ENCODE measurements around the gene SLC7A11.
A peak's percentile ranks its signal among the peaks of the same experiment; 100 is the strongest.

The SLC7A11 gene

GRCh38 chr4:138161351-138161750 is 80.8 kb downstream of the SLC7A11 start:
- H3K4me3 ChIP-seq (ENCODE audit: low read length): no peak overlapping the region
- DNase-seq (ENCODE audit: low read depth): no peak
- no peak for TF ChIP-seq CTCF (IDR thresholded peaks at IDR 0.05; ENCODE audit: insufficient read depth, low read depth, low read length, missing control alignments)

GRCh38 chr4:138158746-138159297 is 83.3 kb downstream of the SLC7A11 start:
- TF ChIP-seq CTCF (IDR thresholded peaks at IDR 0.05; ENCODE audit: insufficient read depth, low read depth, low read length, missing control alignments): no peak
- DNase-seq (ENCODE audit: low read depth): peak; percentile 76
- H3K4me3 ChIP-seq (ENCODE audit: low read length): no peak overlapping the region

GRCh38 chr4:138140879-138141278 is 101.3 kb downstream of the SLC7A11 start:
- no peak for DNase-seq (ENCODE audit: low read depth)
- H3K4me3 ChIP-seq (ENCODE audit: low read length): no peak overlapping the region
- TF ChIP-seq CTCF (IDR thresholded peaks at IDR 0.05; ENCODE audit: insufficient read depth, low read depth, low read length, missing control alignments): no peak

GRCh38 chr4:138138774-138139173 is 103.4 kb downstream of the SLC7A11 start:
- no peak for TF ChIP-seq CTCF (IDR thresholded peaks at IDR 0.05; ENCODE audit: insufficient read depth, low read depth, low read length, missing control alignments)
- DNase-seq (ENCODE audit: low read depth): no peak
- no peak overlapping the region for H3K4me3 ChIP-seq (ENCODE audit: low read length)

GRCh38 chr4:138135610-138136009 is 106.5 kb downstream of the SLC7A11 start:
- no peak overlapping the region for H3K4me3 ChIP-seq (ENCODE audit: low read length)
- no peak for TF ChIP-seq CTCF (IDR thresholded peaks at IDR 0.05; ENCODE audit: insufficient read depth, low read depth, low read length, missing control alignments)
- no peak for DNase-seq (ENCODE audit: low read depth)

GRCh38 chr4:138118270-138118669 is 123.9 kb downstream of the SLC7A11 start:
- H3K4me3 ChIP-seq (ENCODE audit: low read length): no peak overlapping the region
- no peak for DNase-seq (ENCODE audit: low read depth)
- no peak for TF ChIP-seq CTCF (IDR thresholded peaks at IDR 0.05; ENCODE audit: insufficient read depth, low read depth, low read length, missing control alignments)

GRCh38 chr4:138115053-138115452 is 127.1 kb downstream of the SLC7A11 start:
- no peak for TF ChIP-seq CTCF (IDR thresholded peaks at IDR 0.05; ENCODE audit: insufficient read depth, low read depth, low read length, missing control alignments)
- no peak for DNase-seq (ENCODE audit: low read depth)
- H3K4me3 ChIP-seq (ENCODE audit: low read length): no peak overlapping the region

All from epithelial cell of esophagus (primary cell).